HL-60/S4 treated with retinoic acid at 250 ng/mL for 4 days and 3 days (cell line): Measurements from ENCODE around the gene NOS3.

Source experiments
- in situ Hi-C: fragments of 300-500 bp; cut with MboI; formaldehyde crosslinking; loops from 2 replicates; pipeline ENCODE4 v1.7.0; 2022; ENCODE audit warnings: low sequenced_read_pairs

The NOS3 gene

GRCh38 chr7:150977382-150978125 lies 13.3 kb upstream of the NOS3 start:
- in situ Hi-C loops, result no loop called here

GRCh38 chr7:150978126-150978789 lies 12.6 kb upstream of the NOS3 start, which contains the start of gene KCNH2:
KCNH2 (minus strand) TSS chr7:150978321; CDS start chr7:150977913, 408 bp downstream.
- in situ Hi-C loops, result no loop called here

GRCh38 chr7:150979713-150980390 lies 11.0 kb upstream of the NOS3 start:
- in situ Hi-C loops, result loop anchor here (10.0 kb wide), 1 partner anchor 205 kb away; no protein-coding TSS in a partner anchor

DNA sequence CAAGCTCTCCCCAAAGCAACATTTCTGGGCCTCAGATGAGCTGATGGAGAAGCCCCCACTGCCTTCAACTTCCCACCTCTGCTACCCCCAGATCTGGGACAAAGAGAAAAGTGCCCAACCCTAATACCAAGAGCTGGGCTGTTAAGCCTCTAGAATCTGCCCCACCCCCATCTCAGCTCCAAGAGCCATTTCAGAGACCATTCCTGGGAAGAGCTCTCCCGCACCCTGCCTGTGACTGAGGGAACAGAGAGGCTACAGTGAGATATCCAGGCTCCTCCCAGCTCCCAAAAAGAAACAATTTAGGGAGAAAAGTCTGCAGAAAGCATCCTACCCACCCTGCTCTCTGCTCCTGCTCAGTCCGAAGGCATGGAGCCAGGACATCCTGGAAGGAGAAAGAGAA lies 10.2 kb upstream of the NOS3 start:
- in situ Hi-C loops, result loop anchor here (10.0 kb wide), 1 partner anchor 206 kb away; no protein-coding TSS in a partner anchor

- in situ Hi-C loops, result loop anchor here (10.0 kb wide), 1 partner anchor 207 kb away; no protein-coding TSS in a partner anchor
Measured at GRCh38 chr7:150981644-150982043, 9.2 kb upstream of the NOS3 start.

DNA sequence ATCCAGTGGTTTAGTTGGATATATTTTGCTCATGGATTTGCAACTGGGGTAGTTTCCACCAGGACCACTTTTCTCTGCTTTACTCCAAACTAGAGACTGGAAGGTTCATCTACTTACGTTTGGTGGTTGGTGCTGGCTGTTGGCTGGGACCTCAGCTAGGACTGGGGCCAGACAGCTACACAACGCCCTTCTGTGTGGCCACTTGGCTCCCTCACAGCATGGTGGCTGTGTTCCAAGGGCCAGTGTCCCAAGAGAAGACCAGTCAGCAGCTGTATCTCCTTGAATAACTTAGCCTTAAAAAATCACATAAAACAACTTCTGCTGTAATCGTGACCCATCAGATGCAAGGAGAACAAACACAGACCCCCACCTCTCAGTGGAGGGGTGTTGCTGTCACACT lies 8.5 kb upstream of the NOS3 start:
- in situ Hi-C loops, result loop anchor here (10.0 kb wide), 1 partner anchor 208 kb away; no protein-coding TSS in a partner anchor

DNA sequence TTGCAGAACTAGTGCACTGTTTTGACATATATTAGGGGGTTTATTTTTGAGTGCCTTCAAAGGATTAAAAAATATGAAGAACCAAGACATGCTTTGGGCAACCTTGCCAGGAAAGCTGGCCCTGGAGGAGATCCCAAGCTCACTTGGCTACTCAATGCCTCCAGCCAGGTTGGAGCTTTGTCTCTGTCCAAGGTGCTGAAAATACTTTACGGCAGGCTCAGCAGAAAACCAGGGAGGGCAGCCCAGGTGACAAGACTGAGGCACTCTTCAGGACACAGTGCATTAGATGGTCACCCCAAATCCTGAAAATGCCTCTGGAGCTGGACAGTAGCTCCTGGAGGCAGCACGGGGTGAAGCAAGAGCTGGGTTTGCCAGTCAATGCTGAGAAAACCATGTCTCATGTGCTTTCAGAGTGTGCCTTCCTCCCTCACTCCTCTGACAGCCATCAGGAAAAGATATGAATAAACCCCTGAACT lies 6.9 kb upstream of the NOS3 start:
- in situ Hi-C loops, result loop anchor here (10.0 kb wide), 1 partner anchor 209 kb away; no protein-coding TSS in a partner anchor

- in situ Hi-C loops, result loop anchor here (10.0 kb wide), 1 partner anchor 211 kb away; no protein-coding TSS in a partner anchor
Measured at GRCh38 chr7:150986099-150986512, 4.7 kb upstream of the NOS3 start.

DNA sequence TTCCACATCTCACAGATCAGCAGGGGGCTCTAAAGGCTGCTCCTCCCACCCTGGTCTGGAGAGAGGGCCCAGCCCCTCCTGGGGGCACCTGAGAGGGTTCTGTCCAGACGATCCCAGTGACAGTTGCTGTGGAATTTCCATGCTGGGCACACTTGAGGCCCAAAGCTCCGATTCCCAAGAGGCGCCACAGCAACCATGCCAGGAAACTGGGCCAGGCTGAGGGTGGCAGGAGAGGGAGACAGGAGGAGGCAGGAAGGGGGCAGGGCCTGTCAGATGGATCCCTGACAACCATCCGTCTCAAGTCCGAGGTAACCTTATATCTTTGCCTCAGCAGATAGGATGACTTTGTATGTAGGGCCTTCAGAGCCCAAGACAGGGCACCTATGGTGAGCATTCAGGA lies 4.3 kb upstream of the NOS3 start:
- in situ Hi-C loops, result loop anchor here (10.0 kb wide), 1 partner anchor 212 kb away; no protein-coding TSS in a partner anchor

DNA sequence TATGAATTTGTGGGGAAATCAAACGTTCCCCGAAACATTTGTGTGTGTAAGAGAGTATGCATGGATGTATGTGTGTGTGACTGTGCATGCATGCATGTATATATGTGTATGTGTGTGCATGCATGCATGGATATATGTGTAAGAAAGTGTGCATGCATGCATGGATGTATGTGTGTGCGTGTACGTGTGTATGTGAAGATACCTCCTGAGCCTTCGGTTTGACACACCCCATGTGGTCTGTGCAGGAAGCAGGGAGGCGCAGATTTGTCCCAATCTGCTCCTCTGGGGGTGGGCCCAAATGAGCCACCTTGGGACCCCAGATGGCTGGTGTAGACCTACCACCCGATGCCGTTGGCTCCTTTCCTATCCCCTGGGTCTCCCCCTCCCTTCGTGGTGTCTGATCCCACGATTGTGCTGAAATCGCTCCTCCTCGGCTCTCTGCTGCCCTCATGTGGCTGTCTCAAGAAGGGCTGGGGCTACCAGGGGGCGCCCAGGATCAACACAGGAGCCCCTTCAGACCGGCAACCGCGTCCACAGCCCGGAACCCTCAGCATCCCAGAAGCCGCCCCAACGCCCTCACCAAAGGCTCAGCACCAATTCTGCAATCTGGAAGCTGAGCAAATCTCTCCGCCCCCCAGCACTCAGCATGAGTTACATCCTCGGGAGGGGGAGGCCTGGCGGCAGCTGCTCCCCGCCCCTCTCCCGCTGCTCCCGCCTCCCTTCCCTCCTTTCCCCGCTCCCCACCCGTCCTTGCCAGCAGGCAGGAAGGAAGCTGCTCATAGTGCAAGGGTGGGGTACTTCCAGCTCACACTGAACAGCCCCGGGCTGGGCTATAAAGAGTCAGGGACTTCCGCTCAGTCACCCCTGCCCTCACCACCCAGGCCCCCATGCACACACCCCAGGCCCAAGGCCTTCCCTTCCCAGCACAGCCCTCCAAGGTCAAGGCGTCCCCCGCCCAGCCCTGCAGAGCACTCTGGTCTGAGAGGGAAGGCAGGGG lies 2.3 kb upstream of the NOS3 start:
- in situ Hi-C loops, result loop anchor here (10.0 kb wide), 1 partner anchor 214 kb away; no protein-coding TSS in a partner anchor

DNA sequence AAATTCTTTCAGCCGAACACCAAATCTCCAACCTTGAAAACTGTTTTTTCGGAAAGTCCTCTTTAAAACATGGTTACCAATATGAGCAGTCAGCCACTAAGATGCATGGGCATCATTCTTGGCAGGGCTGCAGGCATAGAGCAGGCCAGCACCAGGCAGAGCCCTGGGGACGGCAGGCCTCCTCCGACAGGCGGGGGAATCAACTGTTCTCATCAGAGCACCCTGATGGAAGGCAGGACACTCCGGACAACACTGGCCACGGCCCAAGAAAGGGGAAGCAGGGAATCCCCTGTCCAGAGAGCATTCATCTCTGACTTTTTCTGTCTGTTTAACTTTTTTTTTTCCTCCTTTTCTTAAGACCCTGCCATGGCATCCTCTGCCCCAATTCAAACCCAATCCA lies 1.4 kb upstream of the NOS3 start:
- in situ Hi-C loops, result loop anchor here (10.0 kb wide), 1 partner anchor 215 kb away; no protein-coding TSS in a partner anchor

DNA sequence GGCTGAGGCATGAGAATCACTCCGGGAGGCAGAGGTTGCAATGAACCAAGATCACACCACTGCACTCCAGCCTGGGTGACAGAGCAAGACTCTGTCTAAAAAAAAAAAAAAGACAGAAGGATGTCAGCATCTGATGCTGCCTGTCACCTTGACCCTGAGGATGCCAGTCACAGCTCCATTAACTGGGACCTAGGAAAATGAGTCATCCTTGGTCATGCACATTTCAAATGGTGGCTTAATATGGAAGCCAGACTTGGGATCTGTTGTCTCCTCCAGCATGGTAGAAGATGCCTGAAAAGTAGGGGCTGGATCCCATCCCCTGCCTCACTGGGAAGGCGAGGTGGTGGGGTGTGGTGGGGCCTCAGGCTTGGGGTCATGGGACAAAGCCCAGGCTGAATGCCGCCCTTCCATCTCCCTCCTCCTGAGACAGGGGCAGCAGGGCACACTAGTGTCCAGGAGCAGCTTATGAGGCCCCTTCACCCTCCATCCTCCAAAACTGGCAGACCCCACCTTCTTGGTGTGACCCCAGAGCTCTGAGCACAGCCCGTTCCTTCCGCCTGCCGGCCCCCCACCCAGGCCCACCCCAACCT lies 1.3 kb downstream of the NOS3 start:
- in situ Hi-C loops, result no loop called here

DNA sequence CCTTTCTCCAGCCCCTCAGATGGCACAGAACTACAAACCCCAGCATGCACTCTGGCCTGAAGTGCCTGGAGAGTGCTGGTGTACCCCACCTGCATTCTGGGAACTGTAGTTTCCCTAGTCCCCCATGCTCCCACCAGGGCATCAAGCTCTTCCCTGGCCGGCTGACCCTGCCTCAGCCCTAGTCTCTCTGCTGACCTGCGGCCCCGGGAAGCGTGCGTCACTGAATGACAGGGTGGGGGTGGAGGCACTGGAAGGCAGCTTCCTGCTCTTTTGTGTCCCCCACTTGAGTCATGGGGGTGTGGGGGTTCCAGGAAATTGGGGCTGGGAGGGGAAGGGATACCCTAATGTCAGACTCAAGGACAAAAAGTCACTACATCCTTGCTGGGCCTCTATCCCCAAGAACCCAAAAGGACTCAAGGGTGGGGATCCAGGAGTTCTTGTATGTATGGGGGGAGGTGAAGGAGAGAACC lies 2.1 kb downstream of the NOS3 start:
- in situ Hi-C loops, result no loop called here

DNA sequence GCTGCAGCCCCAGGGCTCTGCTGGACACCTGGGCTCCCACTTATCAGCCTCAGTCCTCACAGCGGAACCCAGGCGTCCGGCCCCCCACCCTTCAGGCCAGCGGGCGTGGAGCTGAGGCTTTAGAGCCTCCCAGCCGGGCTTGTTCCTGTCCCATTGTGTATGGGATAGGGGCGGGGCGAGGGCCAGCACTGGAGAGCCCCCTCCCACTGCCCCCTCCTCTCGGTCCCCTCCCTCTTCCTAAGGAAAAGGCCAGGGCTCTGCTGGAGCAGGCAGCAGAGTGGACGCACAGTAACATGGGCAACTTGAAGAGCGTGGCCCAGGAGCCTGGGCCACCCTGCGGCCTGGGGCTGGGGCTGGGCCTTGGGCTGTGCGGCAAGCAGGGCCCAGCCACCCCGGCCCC lies 2.7 kb downstream of the NOS3 start:
- in situ Hi-C loops, result no loop called here

GRCh38 chr7:150994141-150994837 lies 3.5 kb downstream of the NOS3 start:
- in situ Hi-C loops, result no loop called here

DNA sequence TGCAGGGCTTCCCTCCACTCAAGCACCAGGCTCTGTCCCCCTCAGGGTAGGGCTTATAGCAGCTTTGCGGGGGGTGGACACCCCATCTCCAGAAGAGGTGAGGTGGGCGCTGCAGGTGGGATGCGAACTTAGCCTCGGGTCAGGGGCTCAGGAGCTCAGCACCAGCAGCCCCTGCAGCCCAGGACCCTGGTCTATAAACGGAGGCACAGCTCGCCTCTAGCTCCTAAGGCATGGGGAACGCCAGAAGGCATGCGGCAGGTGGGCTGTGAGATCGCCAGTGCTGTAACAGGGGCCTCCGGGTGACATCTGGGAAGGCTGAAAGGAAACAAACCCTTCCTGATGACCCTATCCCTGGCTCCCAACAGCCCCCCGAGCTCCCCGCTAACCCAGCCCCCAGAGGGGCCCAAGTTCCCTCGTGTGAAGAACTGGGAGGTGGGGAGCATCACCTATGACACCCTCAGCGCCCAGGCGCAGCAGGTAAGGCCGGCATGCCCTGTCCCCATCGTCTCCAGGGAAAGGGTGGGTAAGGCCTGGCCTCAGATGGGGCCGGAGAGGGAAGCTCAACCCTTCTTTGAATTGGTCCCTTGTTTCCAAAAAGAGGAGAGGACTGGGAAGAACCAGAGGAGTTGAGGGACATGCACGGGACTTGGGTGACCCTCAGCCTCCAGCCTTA lies 4.2 kb downstream of the NOS3 start:
- in situ Hi-C loops, result no loop called here

DNA sequence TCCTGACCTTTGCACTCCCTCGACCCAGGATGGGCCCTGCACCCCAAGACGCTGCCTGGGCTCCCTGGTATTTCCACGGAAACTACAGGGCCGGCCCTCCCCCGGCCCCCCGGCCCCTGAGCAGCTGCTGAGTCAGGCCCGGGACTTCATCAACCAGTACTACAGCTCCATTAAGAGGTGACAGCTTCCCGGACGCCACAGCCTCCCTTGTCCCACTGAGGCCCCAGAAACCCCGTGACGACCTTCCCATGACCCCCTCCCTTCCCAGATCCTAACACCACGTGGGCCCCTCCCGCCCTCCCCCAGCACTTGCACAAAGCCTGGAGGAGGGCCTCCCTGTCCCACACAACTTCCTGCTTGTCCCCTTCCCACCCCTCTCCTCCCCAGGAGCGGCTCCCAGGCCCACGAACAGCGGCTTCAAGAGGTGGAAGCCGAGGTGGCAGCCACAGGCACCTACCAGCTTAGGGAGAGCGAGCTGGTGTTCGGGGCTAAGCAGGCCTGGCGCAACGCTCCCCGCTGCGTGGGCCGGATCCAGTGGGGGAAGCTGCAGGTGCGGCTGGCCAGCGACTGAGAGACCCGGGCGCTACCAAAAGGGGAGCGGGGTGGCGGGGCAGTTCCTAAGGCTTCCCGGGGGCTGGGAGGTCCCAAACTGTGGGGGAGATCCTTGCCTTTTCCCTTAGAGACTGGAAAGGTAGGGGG lies 5.7 kb downstream of the NOS3 start:
- in situ Hi-C loops, result no loop called here
